Stimulated activated naive CD4-positive, alpha-beta T cell treated with Interleukin-2 at 50 U/mL for 16 hours (primary cell): ENCODE results near the gene PRKG2.

ENCODE experiments used
- DNase-seq: peaks from one replicate; lab custom pipeline; 2025; lab: John Stamatoyannopoulos, UW

The PRKG2 gene

DNA sequence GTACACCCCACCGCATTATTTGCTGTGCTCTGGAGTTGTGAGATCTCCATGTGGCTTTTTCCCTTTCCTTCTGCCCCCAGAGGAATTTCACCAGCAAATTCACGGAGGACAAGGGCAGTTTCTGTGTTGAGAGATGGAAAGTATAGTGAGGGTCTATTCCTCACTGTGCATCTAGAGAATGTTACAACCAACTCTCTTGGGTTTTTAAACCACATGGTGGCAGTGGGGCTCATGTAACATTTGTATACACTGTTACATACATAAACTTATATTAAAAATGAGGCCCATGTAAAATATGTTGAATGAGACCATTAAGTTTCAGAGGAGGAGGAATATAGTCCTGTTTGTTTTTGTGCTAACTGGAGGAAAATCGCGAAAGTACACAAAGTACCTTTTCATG, 909 bp upstream of the PRKG2 start:
- DNase-seq = no peak

DNA sequence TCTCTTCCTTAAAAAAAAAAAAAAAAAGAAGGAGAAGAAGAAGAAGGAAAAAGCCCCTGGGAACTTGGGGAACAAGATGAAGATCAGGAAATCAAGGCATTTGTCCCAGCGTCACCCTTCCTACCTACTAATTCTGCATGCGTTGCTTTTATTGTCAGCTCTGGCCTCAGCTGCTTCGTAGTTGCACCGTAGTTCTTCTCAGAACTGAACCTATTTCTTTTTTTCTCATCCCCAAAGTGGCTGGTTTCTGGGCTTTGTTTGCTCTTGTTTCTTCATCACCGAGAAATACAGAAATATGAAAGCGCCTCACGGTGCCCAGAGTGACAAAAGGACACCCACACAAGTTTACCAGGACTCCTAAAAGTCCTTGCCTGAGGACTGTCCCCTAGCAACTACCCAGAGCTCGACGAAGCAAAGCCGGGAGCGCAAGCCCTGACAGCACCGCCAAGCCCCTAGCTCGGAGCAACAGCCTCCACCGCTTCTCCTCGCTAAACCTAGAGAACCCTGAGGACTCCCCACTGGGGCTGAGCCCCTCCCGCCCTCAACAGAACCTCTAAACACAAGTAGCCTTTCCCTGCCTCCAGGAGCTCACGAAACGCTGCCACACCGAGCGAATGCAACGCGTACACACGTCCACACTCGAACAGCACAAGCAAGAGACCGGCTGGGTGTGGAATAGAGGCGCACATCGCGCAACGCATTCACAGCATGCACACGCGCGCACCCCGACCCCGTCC, 710 bp downstream of the PRKG2 start:
- DNase-seq = no peak

DNA sequence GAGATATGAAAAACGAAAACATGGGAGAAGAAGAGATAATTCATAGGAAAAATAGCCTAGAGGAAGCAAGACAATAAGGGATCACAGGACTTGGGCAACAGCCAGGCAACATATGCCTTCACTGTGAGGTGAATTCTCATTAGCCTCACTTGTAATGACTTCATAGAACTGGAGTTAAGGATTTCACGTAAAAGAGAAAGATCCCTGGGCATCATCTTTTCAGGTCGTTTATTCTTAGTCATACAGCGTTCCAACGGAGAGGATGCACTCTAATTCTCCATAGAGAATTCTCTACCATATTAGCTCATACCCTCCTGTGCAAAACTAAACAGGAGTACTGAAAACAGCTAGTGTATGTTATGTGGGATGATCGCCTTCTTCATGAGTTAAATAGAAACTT, 1.4 kb downstream of the PRKG2 start:
- no peak for DNase-seq

DNA sequence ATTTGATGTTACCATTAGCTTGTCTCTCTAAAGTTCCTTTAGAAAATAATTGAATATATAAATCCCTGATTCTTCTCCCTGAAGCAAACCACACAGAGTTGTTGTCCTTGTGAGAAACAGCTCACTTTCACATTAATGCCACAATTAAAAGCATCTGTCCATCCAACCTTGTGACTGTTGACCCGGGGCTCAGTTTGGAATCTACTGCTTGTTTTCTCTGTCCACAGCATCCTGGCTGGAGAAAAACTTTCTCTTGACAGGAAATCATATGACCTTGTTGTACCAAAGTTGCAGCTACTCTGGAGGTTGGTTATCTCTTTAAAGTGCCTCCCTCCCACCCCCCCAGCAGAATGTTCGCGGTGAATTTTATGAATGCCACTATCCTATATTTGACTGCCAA, 3.1 kb downstream of the PRKG2 start:
- DNase-seq = no peak

DNA sequence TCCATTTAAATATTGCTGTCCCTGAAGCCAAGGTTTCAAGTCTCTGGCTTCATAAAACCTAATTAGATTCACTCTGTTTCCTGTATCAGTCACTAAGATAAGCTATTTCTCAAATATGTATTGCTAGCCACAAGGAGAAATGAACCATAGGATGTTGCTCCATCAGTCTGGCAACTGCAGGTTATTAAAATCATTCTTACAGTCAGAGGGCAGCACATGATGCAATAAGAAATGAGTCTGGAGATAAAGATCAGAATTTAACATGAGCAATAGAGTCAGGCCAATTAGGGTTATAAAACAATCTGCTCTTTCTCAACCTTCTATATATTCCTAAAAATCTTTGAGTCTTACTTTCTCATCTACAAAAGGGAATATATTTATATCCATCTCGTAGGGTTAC, 7.2 kb downstream of the PRKG2 start:
- DNase-seq = no peak

DNA sequence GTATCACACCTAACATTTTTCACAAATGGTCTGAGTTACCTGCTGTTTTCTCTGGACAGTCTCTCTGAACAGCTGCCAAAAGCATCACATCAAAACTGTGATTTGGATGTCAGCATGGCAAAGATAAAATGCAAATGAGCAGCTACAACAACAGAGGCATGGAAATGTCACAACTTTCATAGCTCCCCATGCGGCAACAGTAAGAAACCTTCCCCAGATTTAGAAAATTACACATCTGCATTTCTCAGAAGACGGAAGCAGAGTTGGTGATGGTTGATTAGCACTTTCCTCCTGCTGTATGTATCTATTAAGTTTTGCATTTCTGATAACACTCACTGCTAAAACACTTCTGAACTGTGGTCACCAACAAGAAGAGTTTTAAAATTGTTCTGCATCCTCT, 9.7 kb downstream of the PRKG2 start:
- no peak for DNase-seq

DNA sequence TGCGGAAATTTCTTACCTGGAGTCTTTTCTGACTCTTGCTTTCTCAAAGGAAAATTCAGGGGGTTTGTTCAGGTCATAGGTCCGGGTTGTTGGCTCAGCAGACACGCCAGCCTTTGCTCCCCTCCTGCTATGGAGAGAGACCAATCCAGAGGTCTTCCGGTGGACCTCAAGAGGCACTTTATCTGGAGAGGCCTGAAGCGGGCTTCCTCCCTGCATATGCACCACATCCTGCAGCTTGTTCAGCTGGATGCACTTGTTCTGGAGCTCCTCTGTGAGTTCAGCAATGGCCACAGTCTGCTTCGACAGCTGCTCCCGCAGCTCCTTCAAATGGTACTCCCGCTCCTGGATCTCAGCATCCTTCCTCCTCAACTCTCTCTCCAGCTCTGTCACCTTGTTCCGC, 10.5 kb downstream of the PRKG2 start:
- DNase-seq = no peak

DNA sequence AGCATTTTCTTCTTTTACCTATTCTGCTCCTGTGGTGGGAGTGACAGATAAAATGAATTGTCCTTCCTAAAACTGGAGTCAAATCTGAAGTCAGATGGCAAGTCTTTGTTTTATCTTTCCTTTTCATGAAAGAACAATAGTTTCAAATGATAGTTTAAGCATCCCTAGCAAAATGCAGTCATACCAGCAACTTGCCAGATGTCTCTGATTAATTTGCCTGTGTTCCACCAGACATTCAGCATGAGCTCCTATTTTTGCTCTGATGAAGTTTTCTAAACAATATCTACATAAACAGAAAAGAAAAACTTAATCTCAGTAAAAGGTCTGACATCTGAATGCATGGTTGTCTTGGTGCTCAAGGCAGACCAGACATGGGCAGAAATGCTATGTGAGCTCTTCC, 15.2 kb downstream of the PRKG2 start:
- DNase-seq = no peak

DNA sequence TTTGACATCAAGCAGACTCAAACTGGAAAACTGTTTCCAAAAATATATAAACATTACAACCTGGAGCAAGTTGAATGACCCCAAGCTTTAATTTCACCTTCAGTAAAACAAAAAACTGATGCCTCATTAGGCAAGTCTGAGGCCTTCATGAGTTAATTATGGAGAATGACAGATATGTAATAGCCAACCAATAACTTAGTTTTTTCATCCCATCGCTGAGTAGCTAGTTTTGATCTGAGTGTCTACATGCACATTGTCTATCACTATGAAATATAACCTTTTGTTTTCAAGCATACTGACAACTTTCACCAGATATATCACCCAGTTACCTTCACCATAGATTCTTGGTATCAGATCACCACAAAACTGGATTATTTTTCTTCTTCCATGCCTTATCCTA, 16.4 kb downstream of the PRKG2 start:
- DNase-seq = no peak

DNA sequence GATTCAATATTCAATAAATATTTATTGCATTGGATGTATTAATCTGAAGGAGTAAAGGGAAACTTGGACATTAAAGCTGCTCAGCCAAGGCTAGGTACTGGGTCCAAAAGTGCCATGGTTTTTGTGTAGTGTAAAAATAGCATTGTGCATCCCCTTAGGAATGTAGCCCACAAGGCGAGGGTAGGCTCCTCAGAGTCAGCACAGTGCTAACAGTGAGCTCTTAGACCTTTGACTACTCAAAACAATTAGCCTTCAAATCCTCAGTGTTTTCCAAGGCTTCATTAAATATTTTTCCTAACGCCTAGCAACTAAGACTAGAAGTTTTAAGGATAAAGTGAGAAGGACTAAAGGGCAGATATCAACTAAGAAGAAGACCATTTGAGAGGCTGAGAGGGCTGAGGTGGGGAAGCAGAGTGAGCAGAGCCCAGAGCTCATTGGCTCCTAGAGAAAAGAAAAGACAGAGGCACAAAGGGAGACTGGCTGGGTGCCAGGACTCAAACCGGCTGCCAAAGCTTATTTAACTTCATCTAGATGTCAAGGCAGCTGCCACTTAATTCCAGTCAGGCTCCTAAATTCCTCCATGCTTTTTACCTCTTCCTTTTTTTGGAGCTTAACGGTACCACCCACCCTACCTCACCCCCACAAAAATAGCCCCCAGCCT, 17.0 kb downstream of the PRKG2 start:
- no peak for DNase-seq

DNA sequence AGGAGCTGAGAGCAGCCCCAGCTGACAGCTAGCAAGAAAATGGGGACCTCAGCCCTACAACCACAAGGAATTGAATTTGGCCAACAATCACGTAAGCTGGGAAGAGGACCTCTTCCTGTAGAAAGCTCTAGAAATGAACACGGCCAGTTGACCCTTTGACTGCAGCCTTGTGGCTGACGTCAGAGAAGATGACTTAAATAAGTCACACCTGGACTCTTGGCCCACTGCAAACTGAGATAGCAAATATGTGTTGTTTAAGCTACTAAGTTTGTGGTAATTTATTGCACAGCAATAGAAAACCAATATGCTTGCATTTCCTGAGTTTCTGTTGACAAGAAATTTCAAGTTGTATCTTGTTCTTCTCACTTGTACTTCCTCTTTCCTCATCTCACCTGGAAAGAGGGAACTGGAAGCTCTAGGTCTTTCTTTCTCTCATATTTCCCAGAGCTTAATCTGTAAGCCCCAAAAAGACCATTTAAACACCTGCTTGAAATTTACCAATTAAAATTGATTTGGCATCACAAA, 18.8 kb downstream of the PRKG2 start:
- DNase-seq = no peak

DNA sequence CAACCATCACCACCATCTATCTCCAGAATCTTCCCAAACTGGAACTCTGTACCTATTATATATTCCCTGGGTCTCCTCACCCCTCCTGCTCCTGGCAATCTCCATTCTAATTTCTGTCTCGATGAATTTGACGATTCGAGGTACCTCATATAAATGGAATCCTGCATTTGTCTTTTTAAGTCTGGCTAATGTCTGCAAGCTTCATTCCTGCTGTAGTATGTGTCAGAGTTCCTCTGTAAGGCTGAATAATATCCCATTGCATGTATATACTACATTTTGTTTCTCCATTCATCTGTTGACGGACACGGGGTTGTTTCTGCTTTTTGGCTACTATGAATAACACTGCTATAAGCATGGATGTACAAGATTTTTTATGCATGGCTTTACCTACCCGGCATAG, 19.5 kb downstream of the PRKG2 start:
- DNase-seq = no peak

DNA sequence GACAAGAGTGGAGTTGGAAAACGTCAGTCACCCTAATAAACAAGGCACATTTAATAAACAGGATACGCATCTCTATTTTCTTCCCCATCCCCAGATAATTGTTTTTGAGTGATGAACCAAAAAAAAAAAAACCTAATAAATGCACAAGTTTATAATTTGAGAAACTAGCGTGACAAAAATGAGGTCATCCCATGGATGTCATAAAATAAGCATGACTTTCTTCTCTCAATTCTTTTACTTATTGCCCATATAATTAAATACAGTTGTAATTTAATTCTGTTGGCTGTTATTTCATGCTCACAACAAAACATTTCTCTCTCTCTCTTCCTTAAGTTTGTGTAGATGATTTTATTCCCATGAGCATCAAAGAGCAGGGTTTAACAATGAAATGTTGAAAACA, 20.7 kb downstream of the PRKG2 start:
- DNase-seq = no peak

DNA sequence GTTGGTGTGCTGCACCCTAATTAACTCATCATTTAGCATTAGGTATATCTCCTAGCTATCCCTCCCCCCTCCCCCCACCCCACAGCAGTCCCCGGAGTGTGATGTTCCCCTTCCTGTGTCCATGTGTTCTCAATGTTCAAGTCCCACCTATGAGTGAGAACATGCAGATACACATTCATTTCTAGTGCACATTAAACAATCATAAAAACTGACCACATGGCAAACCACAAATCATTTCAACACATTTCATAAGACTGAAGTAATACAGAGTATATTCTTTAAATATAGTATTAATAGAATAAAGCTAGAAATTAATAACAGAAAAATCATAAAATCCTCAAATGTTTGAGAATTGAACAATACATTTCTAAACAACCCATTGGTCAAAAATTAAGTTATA, 34.1 kb downstream of the PRKG2 start:
- no peak for DNase-seq

DNA sequence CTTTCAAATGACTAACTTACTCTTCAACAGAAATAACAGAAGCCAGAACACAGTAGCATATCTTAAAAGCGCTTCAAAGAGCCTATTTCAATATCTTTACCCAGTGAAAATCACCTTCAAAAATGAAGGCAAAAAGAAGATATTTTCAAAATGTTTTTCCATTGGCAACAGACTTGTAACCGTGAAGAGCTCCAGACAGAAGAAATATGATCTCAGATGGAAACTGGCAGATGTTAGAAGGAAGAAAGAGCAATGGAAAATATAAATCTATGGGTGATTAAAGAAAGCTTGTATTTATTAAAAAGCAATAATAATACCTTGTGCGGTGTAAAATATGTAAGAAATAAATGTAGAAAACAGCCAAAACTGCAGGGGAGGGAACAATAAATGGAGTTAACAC, 35.7 kb downstream of the PRKG2 start:
- DNase-seq = no peak

DNA sequence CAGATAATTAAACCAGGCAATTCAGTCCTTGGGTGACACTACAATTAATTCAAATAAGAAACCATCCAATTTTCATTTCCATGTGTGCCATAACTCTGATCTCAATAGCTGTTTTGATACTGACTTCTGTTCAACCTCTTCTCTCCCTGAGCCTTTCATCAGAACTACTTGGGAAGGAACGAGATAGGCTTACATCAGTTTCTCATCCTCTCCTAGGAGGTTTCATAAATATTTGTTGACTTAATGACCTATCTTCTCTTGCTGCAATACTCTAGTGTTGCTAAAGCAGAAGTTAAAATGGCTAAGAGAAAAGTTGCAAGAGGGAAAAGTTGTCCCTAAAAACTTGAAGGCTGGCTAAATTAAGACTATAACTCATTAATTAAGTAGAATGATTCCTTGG, 41.8 kb downstream of the PRKG2 start:
- no peak for DNase-seq

DNA sequence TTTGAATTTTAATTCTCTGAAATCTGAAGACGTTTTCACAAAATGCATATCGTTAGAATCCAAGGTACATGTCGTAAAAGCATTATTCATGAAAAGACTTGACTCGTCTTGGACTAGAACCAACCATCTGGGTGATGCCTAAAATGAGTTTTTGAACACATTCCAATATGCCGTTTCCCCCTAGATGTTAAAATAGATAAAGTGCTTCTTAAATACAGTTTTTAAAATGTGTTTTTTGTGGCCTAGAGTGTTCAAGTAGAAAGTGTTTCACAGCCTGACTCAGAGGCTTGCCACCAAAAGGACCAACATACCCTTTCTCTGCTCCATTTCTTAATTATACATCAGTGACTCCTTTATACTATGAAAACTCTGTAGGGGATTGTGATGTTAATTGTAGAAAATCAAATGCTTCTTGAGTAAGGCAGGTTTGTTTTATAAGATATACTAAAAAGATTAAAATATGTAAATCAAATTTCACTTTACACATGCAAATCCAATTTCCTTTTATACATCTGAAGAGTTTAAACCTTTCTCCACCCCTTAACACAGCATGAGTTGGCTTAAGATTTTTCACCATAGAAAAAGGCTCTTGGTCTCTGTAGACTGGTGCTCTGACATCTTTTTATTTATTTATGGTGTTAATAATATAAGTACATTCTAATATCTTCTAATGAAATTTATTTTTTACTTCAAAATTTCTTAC, 48.4 kb downstream of the PRKG2 start:
- DNase-seq = no peak

DNA sequence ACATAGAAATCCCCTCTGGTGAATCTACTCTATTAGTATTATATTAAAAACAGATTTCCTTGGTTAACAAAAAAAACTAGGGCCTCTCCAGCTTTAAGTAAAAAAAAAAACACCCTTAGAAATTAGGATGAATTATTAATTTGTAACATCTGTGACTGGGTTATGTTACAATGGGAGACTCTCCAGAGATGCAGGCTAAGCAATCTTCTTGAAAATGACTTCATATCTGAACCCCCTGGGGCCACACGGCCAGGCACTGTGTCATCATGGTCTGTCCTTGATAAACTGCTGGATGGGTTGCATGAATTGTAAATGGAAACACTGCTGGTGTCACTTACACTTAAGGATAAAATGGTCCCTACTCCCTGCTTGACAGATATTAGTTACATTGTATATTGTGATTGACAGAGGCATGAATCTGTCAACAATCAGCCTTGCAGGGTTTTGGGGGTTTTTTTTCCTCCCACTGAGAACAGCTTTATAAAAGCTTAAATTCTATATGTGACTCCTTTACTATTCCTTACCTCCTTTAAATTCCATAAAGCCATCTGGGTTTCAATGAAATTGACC, 49.1 kb downstream of the PRKG2 start:
- no peak for DNase-seq

DNA sequence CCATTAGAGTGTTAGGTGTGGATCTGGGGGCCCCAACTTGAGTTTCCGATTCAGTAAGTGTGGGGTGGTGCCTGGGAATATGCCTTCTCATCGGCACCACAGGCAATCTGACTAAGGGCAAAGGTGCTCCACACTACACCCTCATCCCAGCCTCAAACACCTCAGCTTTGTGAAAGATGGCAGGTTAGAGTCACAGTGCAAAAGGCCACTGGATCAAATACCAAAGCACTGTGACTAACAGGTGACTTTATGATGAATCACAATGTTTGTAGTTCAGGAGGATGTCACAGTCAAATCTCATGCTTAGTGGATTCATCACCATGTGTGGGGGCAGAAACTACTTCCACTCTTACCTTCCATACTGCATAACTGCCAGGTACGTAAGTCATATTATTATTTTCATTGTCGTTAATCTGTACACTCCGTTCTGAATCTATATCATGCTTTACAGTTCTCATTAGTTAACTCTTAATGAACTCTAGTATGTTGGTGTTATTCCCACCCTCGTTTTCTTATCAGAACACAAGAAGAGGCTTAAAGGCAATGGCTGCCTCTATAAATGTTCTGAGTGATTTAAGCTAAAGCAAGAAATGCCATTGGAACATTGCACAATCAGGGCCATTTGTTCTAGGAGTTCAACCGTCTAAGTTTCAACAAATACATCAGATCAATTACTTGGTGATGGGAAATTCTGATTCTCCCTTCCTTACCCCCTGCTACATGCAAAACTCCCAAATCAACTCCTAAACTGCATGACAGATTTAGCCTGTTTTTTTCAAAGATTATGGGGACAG, 50.2 kb downstream of the PRKG2 start:
- DNase-seq = no peak

DNA sequence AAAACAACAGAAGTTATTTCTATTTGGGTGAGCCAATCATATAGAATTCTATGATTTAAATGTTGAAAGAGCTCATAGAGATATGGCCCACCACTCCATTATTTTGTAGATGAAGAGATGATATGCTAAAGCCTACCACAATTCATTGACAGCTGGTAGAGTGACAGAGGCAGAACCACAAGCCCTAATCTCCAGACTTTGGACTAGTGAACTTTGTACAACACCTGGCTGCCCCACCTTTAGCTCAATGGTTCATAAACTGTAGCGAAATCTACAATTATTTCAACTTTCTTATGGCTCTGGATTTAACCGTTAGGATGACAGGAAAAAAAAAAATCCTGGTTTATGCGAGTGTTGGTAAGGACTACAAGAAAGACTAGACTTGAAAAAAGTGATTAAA, 50.9 kb downstream of the PRKG2 start:
- DNase-seq = no peak

DNA sequence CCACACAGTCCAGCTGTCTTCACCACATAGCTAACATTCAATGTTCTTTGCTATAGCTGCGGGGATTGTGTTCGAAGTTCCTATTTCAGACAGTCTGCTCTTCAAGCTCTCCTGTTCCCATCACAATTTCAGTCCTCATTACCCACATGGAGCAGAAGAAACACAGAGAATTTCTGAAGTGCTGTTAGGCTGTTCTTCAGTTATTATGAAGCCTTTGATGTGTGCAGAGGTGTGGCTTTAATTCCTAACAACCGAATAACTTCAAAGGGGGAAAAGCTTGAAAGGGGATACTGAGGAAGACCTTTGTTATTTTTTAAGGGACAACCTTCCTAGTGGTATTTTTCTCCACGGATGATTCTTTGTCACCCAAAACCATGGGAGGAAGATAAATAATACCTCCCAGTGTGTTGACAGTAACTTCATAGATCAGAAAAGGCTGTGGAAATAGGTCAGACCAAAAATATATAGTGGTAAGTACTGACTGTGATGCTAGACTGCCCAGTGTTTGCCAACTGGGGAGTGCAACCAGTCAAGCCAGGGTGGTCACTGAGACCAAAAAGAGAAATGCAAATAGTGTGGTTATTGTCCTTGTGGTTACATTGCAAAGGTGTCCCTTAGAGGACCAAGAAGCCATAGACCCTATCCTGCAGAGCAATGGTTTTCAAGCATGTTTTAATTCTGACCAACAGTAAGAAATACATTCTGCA, 52.1 kb downstream of the PRKG2 start:
- DNase-seq = no peak
